Endothelial cell of umbilical vein (primary cell): ENCODE results near the gene ALDH6A1. TPM values are rescaled to one million over a fixed set of nuclear protein-coding genes. Genes with fewer than 3 reads are reported as not detected.

Source experiments
- BruUV-seq: library from RNA; stranded (reverse); fragments of 400-500 nt; replicated peaks from 2 replicates; lab custom pipeline; 2021; lab: Mats Ljungman, UMichigan
- CTCF ChIA-PET: fragments of 300-600, 350-600 bp; sonication (Branson Sonifier 250); formaldehyde crosslinking; loops from one replicate; lab custom pipeline; 2021; ENCODE audit warnings: antibody characterized with exemption, inconsistent platforms; lab: Charles Lee
- POLR2A ChIA-PET: fragments of 300-600, 350-600 bp; sonication (Branson Sonifier 250); formaldehyde crosslinking; loops from one replicate; lab custom pipeline; 2021; ENCODE audit warnings: antibody characterized with exemption, inconsistent platforms; lab: Charles Lee
- DNase-seq: peaks from one replicate; pipeline ENCODE4 v3.0.0-alpha.2; 2011; ENCODE audit warnings: low read depth, low spot score
- FAIRE-seq: peaks from 2 replicates; lab custom pipeline; 2011; peaks lifted over from hg19 to GRCh38; lab: Jason Lieb, UNC
- H2AFZ ChIP-seq: 2 replicates; pipeline ENCODE4 v1.6.0; 2012; ENCODE audit warnings: low read depth, low read length, control low read depth, inconsistent platforms
- H3K27ac ChIP-seq: 2 replicates; pipeline ENCODE4 v1.5.1; 2011; ENCODE audit warnings: low read depth, mild to moderate bottlenecking, control low read depth, low read length, moderate library complexity; ENCODE audit not compliant: insufficient read depth
- H3K27me3 ChIP-seq, 2 experiments: 2 replicates each; pipeline versions ENCODE4 v1.6.0 to v1.6.1; 2011; ENCODE audit warnings: low read length in 2 of 2, mixed read lengths in 1 of 2; ENCODE audit not compliant: control insufficient read depth in 2 of 2, insufficient read depth in 2 of 2
- H3K36me3 ChIP-seq, 2 experiments: 2 replicates in 1 of 2; 3 replicates in 1 of 2; pipeline ENCODE4 v1.5.1; 2011; ENCODE audit warnings: low read length in 2 of 2, mild to moderate bottlenecking in 1 of 2, moderate library complexity in 1 of 2; ENCODE audit not compliant: control insufficient read depth in 2 of 2, insufficient read depth in 2 of 2; ENCODE audit errors: extremely low read depth in 1 of 2
- H3K4me1 ChIP-seq: 3 replicates; pipeline ENCODE4 v1.5.1; 2011; ENCODE audit warnings: mild to moderate bottlenecking, low read length; ENCODE audit not compliant: control insufficient read depth, insufficient read depth; ENCODE audit errors: extremely low read depth
- H3K4me2 ChIP-seq: 2 replicates; pipeline ENCODE4 v1.6.1; 2011; ENCODE audit warnings: low read length, control low read depth, mixed read lengths; ENCODE audit not compliant: insufficient read depth
- H3K4me3 ChIP-seq, 3 experiments: fragments of 200-600 bp in 1 of 3; sonication (generic), shearing (Covaris generic) in 1 of 3; replicated peaks in 1 of 3; 2 replicates each; pipeline ENCODE4 v1.5.1; 2011 to 2016; ENCODE audit warnings: control low read depth in 3 of 3, low read length in 3 of 3, mild to moderate bottlenecking in 2 of 3, inconsistent platforms in 1 of 3, low read depth in 1 of 3, moderate library complexity in 1 of 3; ENCODE audit not compliant: insufficient read depth in 1 of 3
- H3K79me2 ChIP-seq: 2 replicates; pipeline ENCODE4 v1.6.0; 2012; ENCODE audit warnings: low read length, inconsistent platforms; ENCODE audit not compliant: control insufficient read depth, insufficient read depth
- H3K9ac ChIP-seq: replicated peaks from 2 replicates; pipeline ENCODE3; 2011; ENCODE audit warnings: low read length, control low read depth; ENCODE audit not compliant: insufficient read depth; ENCODE audit errors: extremely low read depth
- H3K9me1 ChIP-seq: replicated peaks from 3 replicates; pipeline ENCODE4 v1.6.0; 2011; ENCODE audit warnings: mild to moderate bottlenecking, low read length; ENCODE audit not compliant: control insufficient read depth, insufficient read depth; ENCODE audit errors: extremely low read depth
- H3K9me3 ChIP-seq: replicated peaks from 2 replicates; pipeline ENCODE4 v1.5.1; 2012; ENCODE audit warnings: low read length, inconsistent platforms; ENCODE audit not compliant: control insufficient read depth, insufficient read depth
- H4K20me1 ChIP-seq: replicated peaks from 2 replicates; pipeline ENCODE3; 2011; ENCODE audit warnings: mild to moderate bottlenecking, low read length; ENCODE audit not compliant: control insufficient read depth, insufficient read depth; ENCODE audit errors: extremely low read depth
- EZH2 ChIP-seq: IDR thresholded peaks from 2 replicates; pipeline ENCODE4 v1.6.1; 2012; ENCODE audit warnings: borderline replicate concordance, low read depth, mild to moderate bottlenecking, moderate library complexity, low read length, inconsistent platforms; ENCODE audit not compliant: severe bottlenecking
- FOS ChIP-seq: IDR thresholded peaks from 2 replicates; pipeline ENCODE4 v1.6.1; 2011; ENCODE audit warnings: mild to moderate bottlenecking, low read length, moderate library complexity, borderline replicate concordance; ENCODE audit not compliant: insufficient read depth
- GATA2 ChIP-seq: IDR thresholded peaks from 2 replicates; pipeline ENCODE4 v1.7.0; 2011; ENCODE audit warnings: low read depth, mild to moderate bottlenecking, moderate library complexity, mixed read lengths, low read length; ENCODE audit not compliant: insufficient read length, insufficient read depth
- JUN ChIP-seq: IDR thresholded peaks from 2 replicates; pipeline ENCODE4 v1.6.1; 2011; ENCODE audit warnings: borderline replicate concordance, low read depth; ENCODE audit not compliant: insufficient read length, insufficient read depth
- MYC ChIP-seq: IDR thresholded peaks from one replicate; pipeline ENCODE4 v1.6.1; 2011; ENCODE audit warnings: mild to moderate bottlenecking, low read depth, low read length
- POLR2A ChIP-seq: IDR thresholded peaks from 2 replicates; pipeline ENCODE4 v1.6.1; 2012; ENCODE audit warnings: low read depth, mild to moderate bottlenecking, control low read depth, low read length
- POLR2AphosphoS5 ChIP-seq: IDR thresholded peaks from 2 replicates; pipeline ENCODE4 v1.6.1; 2012; ENCODE audit warnings: low read depth, mild to moderate bottlenecking, control low read depth, low read length, moderate library complexity; ENCODE audit not compliant: insufficient read depth
- dilution Hi-C: fragments of 300-500 bp; cut with MboI; formaldehyde crosslinking; loops from one replicate; pipeline ENCODE4 v1.15.0; 2019; ENCODE audit warnings: low sequenced_read_pairs; ENCODE audit not compliant: extremely low pct_ligation_motif_present
- intact Hi-C: fragments of 100-400 bp; cut with micrococcal nuclease; formaldehyde crosslinking; loops from one replicate; pipeline ENCODE4 v1.10.0; 2022
- polyA plus RNA-seq, 4 experiments: library from polyadenylated mRNA; depleted of rRNA in 3 of 4; stranded (reverse) in 3 of 4; unstranded in 1 of 4; fragments of >200 nt; gene quantifications; 2 replicates each; pipeline versions ENCODE4 v1.2.1 to v1.2.3, GENCODE V29; 2011 to 2012; ENCODE audit warnings: missing spikeins in 1 of 4
- total RNA-seq: library from RNA; stranded (reverse); gene quantifications from 2 replicates; pipeline ENCODE4 v1.2.3, GENCODE V29; 2021
- TF ChIP-seq, protein P1 (sequence below): IDR thresholded peaks from 2 replicates; pipeline ENCODE4 v1.6.1; 2011; ENCODE audit not compliant: insufficient read depth, insufficient read length
- TF ChIP-seq, protein P2 (sequence below), 2 donors: IDR thresholded peaks; 1 replicate in 1 of 2; 2 replicates in 1 of 2; pipeline ENCODE4 v1.5.1; 2011; ENCODE audit warnings: low read length in 2 of 2, mild to moderate bottlenecking in 2 of 2, moderate library complexity in 2 of 2, control low read depth in 1 of 2, inconsistent platforms in 1 of 2, low read depth in 1 of 2; ENCODE audit not compliant: insufficient read depth in 1 of 2; ENCODE audit errors: extremely low read depth in 1 of 2

Gene ALDH6A1
- total and polyA plus RNA-seq, 2 donors (not counting 3 experiments of a cell fraction or from before 2014, with no cell fraction given) = 5.2 to 10.2 TPM

DNA sequence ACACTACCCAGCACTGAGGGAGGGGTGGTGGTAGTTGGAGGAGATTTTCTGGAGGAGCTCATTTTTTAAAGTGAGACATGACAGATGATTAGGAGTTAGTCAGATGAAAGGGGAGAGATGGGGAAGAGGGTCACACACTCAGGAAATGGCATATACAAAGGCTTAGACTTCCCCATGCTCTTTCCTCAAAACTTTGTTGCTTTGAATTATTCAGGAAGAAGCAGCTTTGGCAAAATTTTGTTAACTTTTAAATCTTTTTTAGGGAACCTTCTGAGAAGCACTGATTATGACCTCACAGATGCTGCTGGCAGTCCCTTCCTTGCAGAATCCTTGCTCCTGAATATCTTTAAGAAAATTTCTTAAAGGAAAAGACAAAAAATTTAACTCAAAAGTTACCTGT is 19.8 kb downstream of the ALDH6A1 start:
- H2AFZ ChIP-seq = no peak overlapping the region
- peak overlapping the region; percentile 21 for H3K27ac ChIP-seq
- no peaks in the 10 kb centered on the region for H3K9me1 ChIP-seq
- H3K27me3 ChIP-seq = no peaks in the 10 kb centered on the region
- peak overlapping the region in 1 of 3 experiments; percentile 8 for H3K4me3 ChIP-seq
- H3K4me1 ChIP-seq = peaks cover 30% of the 10 kb centered on the region
- H3K4me2 ChIP-seq = peak overlapping the region; percentile 70
- no peaks in the 10 kb centered on the region for H3K79me2 ChIP-seq
- no peaks in the 10 kb centered on the region for H3K9me3 ChIP-seq
- no peaks in the 10 kb centered on the region for H4K20me1 ChIP-seq
- H3K9ac ChIP-seq = no peak overlapping the region
- no peak for FAIRE-seq
- TF ChIP-seq, protein P1, sequence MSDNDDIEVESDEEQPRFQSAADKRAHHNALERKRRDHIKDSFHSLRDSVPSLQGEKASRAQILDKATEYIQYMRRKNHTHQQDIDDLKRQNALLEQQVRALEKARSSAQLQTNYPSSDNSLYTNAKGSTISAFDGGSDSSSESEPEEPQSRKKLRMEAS = no peak
- TF ChIP-seq, protein P2, sequence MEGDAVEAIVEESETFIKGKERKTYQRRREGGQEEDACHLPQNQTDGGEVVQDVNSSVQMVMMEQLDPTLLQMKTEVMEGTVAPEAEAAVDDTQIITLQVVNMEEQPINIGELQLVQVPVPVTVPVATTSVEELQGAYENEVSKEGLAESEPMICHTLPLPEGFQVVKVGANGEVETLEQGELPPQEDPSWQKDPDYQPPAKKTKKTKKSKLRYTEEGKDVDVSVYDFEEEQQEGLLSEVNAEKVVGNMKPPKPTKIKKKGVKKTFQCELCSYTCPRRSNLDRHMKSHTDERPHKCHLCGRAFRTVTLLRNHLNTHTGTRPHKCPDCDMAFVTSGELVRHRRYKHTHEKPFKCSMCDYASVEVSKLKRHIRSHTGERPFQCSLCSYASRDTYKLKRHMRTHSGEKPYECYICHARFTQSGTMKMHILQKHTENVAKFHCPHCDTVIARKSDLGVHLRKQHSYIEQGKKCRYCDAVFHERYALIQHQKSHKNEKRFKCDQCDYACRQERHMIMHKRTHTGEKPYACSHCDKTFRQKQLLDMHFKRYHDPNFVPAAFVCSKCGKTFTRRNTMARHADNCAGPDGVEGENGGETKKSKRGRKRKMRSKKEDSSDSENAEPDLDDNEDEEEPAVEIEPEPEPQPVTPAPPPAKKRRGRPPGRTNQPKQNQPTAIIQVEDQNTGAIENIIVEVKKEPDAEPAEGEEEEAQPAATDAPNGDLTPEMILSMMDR (IDR thresholded peaks at IDR 0.05; ENCODE audit: extremely low read depth in 1 of 2, insufficient read depth in 1 of 2, low read depth in 1 of 2, low read length in 2 of 2) = no peak
- TF ChIP-seq EZH2 (no peak), POLR2A (no peak), POLR2AphosphoS5 (no peak), FOS (no peak), MYC (no peak), GATA2 (no peak), JUN (no peak)
- intact Hi-C loops = no loop called here
- no TSS peak for BruUV-seq
- DNase-seq = no peak
- CTCF ChIA-PET = interaction anchor here (0.9 kb wide), 2 partner anchors 14 to 17 kb away, joined by 3 read pairs; no protein-coding TSS in a partner anchor
- dilution Hi-C loops = no loop called here
- no peaks in the 10 kb centered on the region for H3K36me3 ChIP-seq
- POLR2A ChIA-PET = no interaction called here
